Activated naive CD4-positive, alpha-beta T cell treated with anti-CD3 and anti-CD28 coated beads, Interleukin-2, amount 50 U/mL, for 24 hours (primary cell): Measurements from ENCODE around the gene UNC50.

ENCODE experiments used
- H3K27ac Mint-ChIP-seq: one replicate; pipeline ENCODE4 v1.8.0; 2021; ENCODE audit warnings: mild to moderate bottlenecking, mixed read lengths
- H3K27me3 Mint-ChIP-seq: one replicate; pipeline ENCODE4 v1.8.0; 2021; ENCODE audit warnings: mixed read lengths
- H3K36me3 Mint-ChIP-seq: one replicate; pipeline ENCODE4 v1.8.0; 2021; ENCODE audit warnings: mixed read lengths
- H3K4me1 Mint-ChIP-seq: one replicate; pipeline ENCODE4 v1.8.0; 2021; ENCODE audit warnings: mixed read lengths
- H3K4me3 Mint-ChIP-seq: one replicate; pipeline ENCODE4 v1.8.0; 2021; ENCODE audit warnings: mild to moderate bottlenecking, mixed read lengths
- H3K9me3 Mint-ChIP-seq: one replicate; pipeline ENCODE4 v1.8.0; 2021; ENCODE audit warnings: mixed read lengths

UNC50 gene

DNA sequence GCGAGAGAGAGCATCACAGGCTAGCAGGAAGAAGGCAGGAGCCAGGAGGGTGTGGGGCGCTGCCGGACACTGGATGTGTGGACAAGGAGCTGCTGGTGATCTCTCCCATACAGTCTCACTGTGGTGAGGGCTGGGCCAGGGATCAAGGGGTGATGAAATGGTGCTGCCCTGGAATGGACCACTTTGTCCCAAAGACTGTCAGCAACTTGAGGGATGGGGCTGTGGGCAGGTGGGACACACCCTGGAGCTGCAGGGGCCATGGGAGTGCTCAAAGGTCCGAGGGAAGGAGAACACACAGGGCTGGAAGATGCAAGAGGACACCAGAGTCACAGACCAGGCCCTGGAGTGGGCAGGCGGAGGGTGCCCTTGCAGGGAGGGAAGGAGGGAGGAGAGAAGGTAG, 38.0 kb upstream of the UNC50 start:
- no peak overlapping the region for H3K4me3 Mint-ChIP-seq

DNA sequence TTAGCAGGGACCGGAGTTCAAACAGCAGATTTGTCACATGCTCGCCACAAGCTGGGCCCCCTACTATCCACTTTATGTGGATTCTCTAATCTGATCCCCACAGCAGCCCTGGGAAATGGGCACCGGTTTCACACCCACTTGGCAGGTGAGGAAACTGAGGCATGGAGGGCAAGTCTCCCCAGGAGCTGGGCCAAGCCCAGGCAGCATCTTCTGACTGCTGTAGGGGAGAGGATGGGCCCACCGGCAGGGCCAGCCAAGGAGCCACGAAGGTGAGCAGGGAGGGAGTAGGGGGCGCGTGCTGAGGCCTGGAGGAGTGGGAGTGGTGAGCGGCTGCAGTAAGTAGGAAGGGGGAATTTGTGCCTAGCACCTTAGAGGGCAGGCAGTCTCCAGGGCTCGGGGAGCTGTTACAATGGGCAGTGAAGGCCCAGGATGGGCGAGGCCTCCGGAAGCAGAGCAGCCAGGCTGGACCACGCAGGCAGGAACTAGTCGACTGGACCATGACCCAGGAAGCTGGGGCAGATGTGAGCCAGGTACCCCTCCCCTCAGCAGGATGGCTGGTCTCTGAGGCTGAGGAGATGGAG, 37.2 kb upstream of the UNC50 start:
- H3K36me3 Mint-ChIP-seq, result peaks cover 14% of the 10 kb centered on the region
- no peak overlapping the region for H3K4me3 Mint-ChIP-seq
- H3K27me3 Mint-ChIP-seq, result no peaks in the 10 kb centered on the region
- no peak overlapping the region for H3K27ac Mint-ChIP-seq
- H3K9me3 Mint-ChIP-seq, result no peaks in the 10 kb centered on the region
- no peaks in the 10 kb centered on the region for H3K4me1 Mint-ChIP-seq

More for the DNA sequence above, 38.0 kb upstream of the UNC50 start:
- no peaks in the 10 kb centered on the region for H3K4me1 Mint-ChIP-seq
- no peaks in the 10 kb centered on the region for H3K9me3 Mint-ChIP-seq
- no peak overlapping the region for H3K27ac Mint-ChIP-seq
- no peaks in the 10 kb centered on the region for H3K27me3 Mint-ChIP-seq
- H3K36me3 Mint-ChIP-seq, result peaks cover 14% of the 10 kb centered on the region

DNA sequence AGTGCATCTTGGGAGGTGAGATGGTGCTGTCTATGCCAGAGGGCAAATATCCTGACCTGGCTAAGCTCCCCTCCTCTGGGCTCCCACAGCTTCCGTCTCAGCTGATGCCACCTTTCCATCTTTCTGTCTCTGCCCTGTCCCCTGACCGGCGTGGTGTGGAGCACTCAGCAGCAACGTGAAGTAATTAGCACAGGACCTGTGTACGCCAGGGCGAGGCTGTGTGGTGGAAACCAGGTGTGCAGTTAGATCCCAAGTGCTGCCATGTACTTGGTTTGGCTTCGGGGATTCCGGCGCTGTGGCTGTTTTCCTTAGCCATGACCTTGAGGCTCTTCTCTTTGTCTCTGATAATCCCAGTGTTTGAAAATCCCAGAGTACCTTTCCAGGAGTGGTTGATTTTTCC, 36.6 kb upstream of the UNC50 start:
- Mint-ChIP-seq H3K9me3 (no peaks in the 10 kb centered on the region), H3K4me3 (no peak overlapping the region), H3K4me1 (no peaks in the 10 kb centered on the region), H3K36me3 (peaks cover 14% of the 10 kb centered on the region), H3K27ac (no peak overlapping the region), H3K27me3 (no peaks in the 10 kb centered on the region)

DNA sequence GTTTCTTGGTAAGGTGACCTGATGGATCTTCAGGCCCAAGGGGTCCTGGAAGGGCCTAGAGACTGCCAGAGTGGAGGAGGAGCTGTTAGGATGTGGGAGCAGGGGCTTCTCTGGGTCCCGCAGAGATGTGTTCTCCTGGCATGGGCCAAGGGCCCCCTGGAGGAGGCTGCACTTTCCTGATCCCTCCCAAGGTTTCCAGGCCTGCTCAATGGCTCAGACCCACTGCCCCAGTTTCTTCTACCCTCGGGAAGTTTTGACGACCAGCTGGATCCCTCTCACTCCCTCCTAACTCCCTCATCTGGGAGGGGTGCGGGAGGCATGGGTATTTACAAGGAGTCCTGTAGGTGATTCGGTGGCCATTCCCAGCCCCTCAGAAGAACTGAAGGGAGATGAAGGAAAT, 36.2 kb upstream of the UNC50 start:
- Mint-ChIP-seq H3K27me3 (no peaks in the 10 kb centered on the region), H3K36me3 (peaks cover 14% of the 10 kb centered on the region), H3K4me3 (no peak overlapping the region), H3K9me3 (no peaks in the 10 kb centered on the region), H3K27ac (no peak overlapping the region), H3K4me1 (no peaks in the 10 kb centered on the region)

DNA sequence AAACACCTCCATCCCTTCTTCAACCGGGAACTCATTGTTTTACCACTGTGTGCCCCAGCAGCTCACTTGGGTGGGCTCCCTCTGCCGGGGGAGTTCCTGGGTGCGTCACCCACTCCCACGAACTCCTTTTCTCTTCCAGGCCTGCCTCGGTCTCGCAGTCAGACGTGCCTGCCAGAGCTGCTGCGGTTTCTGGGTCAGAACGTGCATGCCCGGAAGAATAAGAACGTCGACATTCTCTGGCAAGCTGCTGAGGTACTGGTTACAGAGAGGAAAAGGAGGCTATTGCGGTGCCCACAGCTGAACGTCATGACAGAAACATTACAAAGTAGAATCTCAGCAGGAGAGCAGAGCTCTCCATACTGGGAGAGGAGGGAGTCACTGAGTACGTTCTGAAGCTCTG, 35.7 kb upstream of the UNC50 start:
- H3K27ac Mint-ChIP-seq, result no peak overlapping the region
- H3K4me1 Mint-ChIP-seq, result no peaks in the 10 kb centered on the region
- no peaks in the 10 kb centered on the region for H3K27me3 Mint-ChIP-seq
- no peak overlapping the region for H3K4me3 Mint-ChIP-seq
- H3K9me3 Mint-ChIP-seq, result no peaks in the 10 kb centered on the region
- H3K36me3 Mint-ChIP-seq, result peaks cover 12% of the 10 kb centered on the region

DNA sequence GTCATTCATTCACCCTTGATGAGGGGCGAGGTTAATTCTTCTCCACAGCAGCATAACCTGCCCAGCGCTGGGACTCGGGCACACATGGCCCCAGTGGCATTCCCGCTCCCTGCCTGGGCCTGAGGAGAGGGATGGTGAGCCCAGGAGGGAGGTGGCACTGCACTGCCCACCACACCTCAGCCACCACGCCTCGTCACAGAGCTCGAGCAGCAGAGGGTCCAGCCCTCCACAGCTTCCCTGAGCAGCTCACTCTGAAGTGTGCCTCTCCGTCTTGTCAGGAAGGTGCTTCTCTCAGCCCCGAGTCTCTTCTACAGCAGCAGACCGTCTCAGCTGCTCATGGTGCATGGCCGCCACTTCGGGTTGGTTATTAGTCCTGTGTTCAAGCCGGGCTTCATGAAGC, 35.0 kb upstream of the UNC50 start:
- H3K27me3 Mint-ChIP-seq, result no peaks in the 10 kb centered on the region
- H3K4me1 Mint-ChIP-seq, result no peaks in the 10 kb centered on the region
- H3K36me3 Mint-ChIP-seq, result peaks cover 14% of the 10 kb centered on the region
- H3K4me3 Mint-ChIP-seq, result no peak overlapping the region
- H3K27ac Mint-ChIP-seq, result no peak overlapping the region
- no peaks in the 10 kb centered on the region for H3K9me3 Mint-ChIP-seq

DNA sequence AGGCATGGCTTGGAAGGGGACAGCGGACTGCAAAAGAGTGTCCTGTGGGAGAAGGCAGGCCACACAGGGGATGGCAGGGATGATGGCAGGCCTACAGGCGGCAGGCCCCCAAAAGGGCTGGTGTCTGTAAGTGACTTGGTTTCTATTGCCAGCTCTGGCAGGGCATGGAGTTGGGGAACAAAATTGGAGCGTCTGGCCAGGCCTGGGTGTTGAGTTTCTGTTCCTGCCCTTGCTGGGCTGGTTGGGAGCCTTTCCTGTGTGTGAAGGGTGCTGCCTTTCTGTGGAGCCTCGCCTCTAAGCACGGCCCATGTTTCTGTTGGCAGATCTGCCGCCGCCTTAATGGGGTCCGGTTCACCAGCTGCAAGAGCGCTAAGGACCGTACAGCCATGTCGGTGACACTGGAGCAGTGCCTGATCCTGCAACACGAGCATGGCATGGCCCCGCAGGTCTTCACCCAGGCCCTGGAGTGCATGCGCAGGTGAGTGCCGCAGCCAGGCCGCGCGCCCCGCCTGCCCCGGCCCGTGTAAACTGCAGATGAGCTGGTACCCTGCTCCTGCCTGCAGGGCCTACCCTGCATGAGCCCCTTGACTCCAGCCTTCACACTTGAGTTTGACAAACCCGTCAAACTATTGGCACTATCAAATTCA, 31.6 kb upstream of the UNC50 start:
- H3K27ac Mint-ChIP-seq, result no peak overlapping the region

DNA sequence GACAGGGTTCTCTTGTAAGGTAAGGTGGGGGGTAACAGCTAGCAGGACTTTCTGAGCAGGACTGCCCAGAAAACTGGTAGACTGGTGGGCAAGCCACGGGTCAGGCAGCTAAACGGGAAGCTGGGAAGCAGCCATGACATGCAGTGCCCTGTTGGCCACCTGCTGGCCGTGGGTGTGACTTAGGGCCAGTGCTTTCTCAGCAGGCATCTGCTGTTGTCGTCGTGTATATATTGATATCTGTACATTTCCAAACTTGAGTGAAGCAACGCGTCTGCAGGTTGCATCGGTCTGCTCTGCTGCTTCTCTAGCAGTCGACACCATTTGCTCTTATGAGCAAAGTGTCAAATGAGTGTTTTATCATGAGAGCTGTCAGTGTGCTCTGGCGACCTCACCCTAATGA, 31.1 kb upstream of the UNC50 start:
- no peak overlapping the region for H3K27ac Mint-ChIP-seq
- H3K9me3 Mint-ChIP-seq, result no peaks in the 10 kb centered on the region
- no peaks in the 10 kb centered on the region for H3K4me1 Mint-ChIP-seq
- peaks cover 10% of the 10 kb centered on the region for H3K36me3 Mint-ChIP-seq
- no peaks in the 10 kb centered on the region for H3K27me3 Mint-ChIP-seq
- H3K4me3 Mint-ChIP-seq, result no peak overlapping the region

More for the DNA sequence above, 31.6 kb upstream of the UNC50 start:
- H3K27me3 Mint-ChIP-seq, result no peaks in the 10 kb centered on the region
- peaks cover 10% of the 10 kb centered on the region for H3K36me3 Mint-ChIP-seq
- H3K9me3 Mint-ChIP-seq, result no peaks in the 10 kb centered on the region
- no peak overlapping the region for H3K4me3 Mint-ChIP-seq
- no peaks in the 10 kb centered on the region for H3K4me1 Mint-ChIP-seq

DNA sequence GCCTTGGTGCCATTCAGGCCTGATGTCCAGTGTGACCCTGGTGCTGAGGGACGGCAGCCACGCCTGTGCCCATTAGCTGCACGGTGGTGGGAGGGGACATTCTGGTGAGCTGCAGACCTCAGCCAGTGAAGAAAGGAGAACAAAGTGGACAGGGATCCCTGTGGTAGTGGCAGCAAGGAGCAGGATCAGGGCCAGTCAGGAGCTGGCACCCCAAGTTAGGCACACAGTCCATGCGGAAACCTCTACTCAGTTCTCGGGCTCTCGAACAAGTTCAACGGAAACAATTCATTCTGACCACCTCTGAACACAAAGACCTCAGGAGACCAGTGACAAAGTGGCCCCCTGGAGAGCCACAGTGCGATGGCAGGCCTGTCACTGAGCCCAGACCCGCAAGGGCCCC, 30.2 kb upstream of the UNC50 start:
- Mint-ChIP-seq H3K27me3 (no peaks in the 10 kb centered on the region), H3K4me3 (no peak overlapping the region), H3K36me3 (peaks cover 10% of the 10 kb centered on the region), H3K9me3 (no peaks in the 10 kb centered on the region), H3K4me1 (no peaks in the 10 kb centered on the region), H3K27ac (no peak overlapping the region)

DNA sequence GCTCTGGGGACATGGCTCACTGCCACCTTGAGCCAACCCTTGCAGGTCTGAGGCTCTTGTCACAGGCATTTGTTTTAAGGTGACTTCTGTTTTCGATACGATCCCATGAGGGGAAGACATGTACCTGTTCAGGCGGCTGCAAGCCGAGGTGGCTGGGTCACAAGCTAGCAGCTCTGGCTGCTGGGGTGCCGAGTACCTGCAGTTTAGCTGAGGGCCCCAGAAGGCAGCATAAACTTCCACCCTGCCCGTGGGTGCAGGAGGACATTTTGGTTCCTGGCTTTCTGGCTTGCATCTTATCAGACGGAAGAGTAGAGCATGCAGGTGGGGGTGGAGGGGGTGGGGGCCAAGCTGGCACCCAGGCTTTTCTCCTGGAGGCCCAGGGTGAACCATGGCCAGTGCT, 28.5 kb upstream of the UNC50 start:
- Mint-ChIP-seq H3K4me3 (no peak overlapping the region), H3K9me3 (no peaks in the 10 kb centered on the region), H3K4me1 (no peaks in the 10 kb centered on the region), H3K27me3 (no peaks in the 10 kb centered on the region), H3K36me3 (peaks cover 10% of the 10 kb centered on the region), H3K27ac (no peak overlapping the region)

DNA sequence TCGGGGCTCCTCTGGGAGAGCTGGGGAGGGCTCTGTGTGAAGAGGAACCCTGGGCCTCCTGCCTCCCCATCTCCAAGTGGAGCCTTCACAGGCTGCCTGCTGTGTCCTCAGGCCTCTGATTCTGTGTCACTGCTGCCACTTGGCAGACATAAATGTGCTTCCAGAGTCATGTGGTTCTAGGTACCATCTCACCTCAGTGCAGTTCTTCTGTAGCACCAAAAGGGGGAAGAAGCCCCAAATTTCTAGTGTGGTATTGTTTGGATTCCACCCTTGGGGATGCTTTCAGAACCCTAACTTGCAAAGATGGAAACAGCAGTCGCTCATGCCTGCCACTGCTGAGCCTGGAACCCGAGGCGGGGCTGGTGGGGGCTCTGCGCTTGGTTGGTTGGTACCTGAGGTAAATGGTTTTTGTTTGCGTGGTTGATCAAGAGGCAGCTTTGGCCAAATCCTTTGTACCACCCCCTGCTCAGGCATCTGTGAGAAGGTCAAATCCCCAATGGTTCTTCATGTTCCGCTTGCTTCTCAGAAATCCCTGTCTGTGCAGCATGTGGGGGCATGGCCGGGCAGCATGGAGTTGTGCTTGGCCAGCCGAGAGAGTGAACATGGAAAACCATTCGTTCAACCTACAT, 27.6 kb upstream of the UNC50 start:
- no peak overlapping the region for H3K27ac Mint-ChIP-seq
- no peaks in the 10 kb centered on the region for H3K4me1 Mint-ChIP-seq
- no peaks in the 10 kb centered on the region for H3K9me3 Mint-ChIP-seq
- no peaks in the 10 kb centered on the region for H3K27me3 Mint-ChIP-seq
- H3K36me3 Mint-ChIP-seq, result peaks cover 10% of the 10 kb centered on the region
- H3K4me3 Mint-ChIP-seq, result no peak overlapping the region

DNA sequence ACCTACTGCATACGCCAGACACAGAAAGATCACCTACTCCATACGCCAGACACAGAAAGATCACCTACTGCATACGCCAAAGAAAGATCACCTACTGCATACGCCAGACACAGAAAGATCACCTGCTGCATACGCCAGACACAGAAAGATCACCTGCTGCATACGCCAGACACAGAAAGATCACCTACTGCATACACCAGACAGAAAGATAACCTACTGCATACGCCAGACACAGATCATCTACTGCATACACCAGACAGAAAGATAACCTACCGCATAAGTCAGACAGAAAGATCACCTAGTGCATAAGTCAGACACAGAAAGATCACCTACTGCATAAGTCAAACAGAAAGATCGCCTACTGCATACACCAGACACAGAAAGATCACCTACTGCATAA, 25.9 kb upstream of the UNC50 start:
- no peaks in the 10 kb centered on the region for H3K9me3 Mint-ChIP-seq
- H3K36me3 Mint-ChIP-seq, result peaks cover 10% of the 10 kb centered on the region
- no peaks in the 10 kb centered on the region for H3K4me1 Mint-ChIP-seq
- H3K27ac Mint-ChIP-seq, result no peak overlapping the region
- H3K27me3 Mint-ChIP-seq, result no peaks in the 10 kb centered on the region
- no peak overlapping the region for H3K4me3 Mint-ChIP-seq

DNA sequence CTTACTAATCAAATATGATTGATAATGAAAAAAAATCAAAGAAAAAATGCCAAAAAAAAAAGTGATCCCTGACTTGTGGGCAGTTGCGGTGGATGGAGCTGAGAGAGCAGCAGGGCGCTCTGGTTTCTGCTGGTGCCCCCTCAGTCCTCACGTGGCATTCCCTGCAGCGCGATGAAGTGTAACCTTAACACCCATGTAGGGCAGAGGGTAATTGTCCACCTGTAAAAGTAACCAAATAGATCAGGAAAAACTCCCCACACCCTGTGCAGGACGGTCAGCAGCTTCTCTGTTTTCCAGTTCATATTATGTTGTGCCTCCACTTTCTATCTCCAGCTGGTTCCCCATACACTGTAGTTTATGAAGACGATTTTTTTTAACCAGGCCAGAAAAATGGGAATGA, 25.1 kb upstream of the UNC50 start:
- Mint-ChIP-seq H3K9me3 (no peaks in the 10 kb centered on the region), H3K27ac (no peak overlapping the region), H3K27me3 (no peaks in the 10 kb centered on the region), H3K4me1 (no peaks in the 10 kb centered on the region), H3K4me3 (no peak overlapping the region), H3K36me3 (peaks cover 8% of the 10 kb centered on the region)

DNA sequence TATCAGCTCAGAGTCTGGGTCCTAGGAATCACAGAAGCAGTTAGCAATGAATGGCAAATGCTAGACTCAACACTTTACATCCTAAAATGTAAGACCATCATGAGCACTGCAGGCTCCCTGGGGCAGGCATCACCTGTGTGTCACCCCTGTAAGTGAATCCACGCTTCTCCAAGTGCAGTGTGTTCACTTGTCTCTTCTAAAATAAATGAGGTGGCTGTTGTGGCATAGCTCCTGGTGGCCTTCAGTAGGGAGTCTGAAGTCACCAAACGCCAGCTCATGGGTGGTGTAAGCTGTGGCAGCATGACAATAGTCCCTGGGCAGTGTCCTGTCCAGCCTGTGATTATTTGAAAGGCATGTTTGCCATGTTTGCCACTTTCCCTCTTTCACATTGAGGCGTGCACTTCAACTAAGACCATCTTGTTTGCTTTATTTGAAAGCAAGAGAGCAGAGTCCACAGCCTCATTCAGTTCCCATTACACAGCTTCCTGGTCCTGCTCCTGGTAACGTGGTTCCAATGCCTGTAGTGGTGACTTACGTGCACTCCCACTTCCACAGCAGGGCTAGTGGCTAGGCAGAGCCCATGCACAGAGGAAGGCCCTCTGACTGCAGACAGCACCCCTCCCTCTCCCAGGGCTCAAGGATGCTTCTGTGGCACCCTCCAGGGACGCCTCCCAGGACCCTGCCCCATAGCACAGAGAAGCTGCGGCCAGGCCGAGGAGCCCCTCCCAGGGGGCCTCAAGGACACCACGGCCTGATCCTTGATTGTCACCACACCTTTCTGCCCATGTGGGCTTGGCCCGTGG, 24.4 kb upstream of the UNC50 start:
- Mint-ChIP-seq H3K9me3 (no peaks in the 10 kb centered on the region), H3K27me3 (no peaks in the 10 kb centered on the region), H3K4me3 (no peak overlapping the region), H3K27ac (no peak overlapping the region), H3K4me1 (peaks cover 5% of the 10 kb centered on the region), H3K36me3 (peaks cover 8% of the 10 kb centered on the region)

DNA sequence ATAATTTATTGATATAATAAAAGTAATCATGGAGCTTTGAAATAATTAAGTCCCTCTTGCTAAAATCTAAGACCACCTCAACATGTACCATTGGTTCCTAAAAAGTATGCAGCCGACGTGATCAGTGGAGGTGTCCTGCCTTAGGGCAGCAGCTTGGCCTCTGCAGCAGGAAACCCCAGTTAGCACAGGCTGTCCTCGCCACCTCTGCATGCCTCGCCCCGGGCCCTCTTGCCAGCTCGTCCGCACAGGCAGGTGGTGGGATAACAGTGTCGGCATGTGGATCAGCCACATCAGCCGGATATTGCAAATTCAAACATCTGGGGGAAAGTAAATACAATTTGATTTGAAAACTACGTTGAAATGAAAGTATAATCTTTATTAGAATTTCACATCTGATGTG, 23.0 kb upstream of the UNC50 start:
- peaks cover 10% of the 10 kb centered on the region for H3K4me1 Mint-ChIP-seq
- peak overlapping the region; percentile 18 for H3K27ac Mint-ChIP-seq
- no peaks in the 10 kb centered on the region for H3K9me3 Mint-ChIP-seq
- H3K36me3 Mint-ChIP-seq, result peaks cover 8% of the 10 kb centered on the region
- H3K4me3 Mint-ChIP-seq, result no peak overlapping the region
- H3K27me3 Mint-ChIP-seq, result no peaks in the 10 kb centered on the region

DNA sequence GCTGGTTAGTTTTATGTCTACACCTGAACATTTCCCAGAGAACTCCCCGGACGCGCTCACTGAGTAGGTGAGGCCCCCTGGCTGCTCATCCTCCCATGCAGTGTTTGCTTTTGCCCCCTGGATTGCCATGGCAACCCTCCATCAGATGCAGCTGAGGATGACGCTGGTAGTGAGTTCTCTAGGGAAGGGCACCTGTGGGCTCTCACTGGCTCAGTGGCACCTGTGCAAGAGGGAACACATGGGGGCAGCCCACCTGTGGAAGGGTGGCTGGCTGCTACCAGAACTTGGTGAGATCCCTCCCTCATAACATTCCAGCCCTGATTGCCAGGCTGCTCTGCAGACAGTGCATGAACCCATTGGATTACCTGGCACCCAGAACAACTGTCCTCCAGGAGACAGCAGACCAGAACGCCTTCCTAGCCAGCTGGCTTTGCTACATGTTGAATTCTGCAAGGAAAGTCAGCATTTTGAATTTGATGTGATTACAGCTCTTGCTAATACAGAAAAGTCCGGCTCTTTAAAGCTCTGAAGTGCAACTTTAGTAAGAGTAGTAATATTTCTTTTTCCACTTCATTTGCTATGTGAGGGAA, 21.7 kb upstream of the UNC50 start:
- Mint-ChIP-seq H3K27ac (peak overlapping the region; percentile 30), H3K4me1 (peaks cover 18% of the 10 kb centered on the region), H3K36me3 (peaks cover 8% of the 10 kb centered on the region), H3K27me3 (no peaks in the 10 kb centered on the region), H3K9me3 (no peaks in the 10 kb centered on the region), H3K4me3 (no peak overlapping the region)
